ENCODE results near the gene NPC1.

NPC1 gene

DNA sequence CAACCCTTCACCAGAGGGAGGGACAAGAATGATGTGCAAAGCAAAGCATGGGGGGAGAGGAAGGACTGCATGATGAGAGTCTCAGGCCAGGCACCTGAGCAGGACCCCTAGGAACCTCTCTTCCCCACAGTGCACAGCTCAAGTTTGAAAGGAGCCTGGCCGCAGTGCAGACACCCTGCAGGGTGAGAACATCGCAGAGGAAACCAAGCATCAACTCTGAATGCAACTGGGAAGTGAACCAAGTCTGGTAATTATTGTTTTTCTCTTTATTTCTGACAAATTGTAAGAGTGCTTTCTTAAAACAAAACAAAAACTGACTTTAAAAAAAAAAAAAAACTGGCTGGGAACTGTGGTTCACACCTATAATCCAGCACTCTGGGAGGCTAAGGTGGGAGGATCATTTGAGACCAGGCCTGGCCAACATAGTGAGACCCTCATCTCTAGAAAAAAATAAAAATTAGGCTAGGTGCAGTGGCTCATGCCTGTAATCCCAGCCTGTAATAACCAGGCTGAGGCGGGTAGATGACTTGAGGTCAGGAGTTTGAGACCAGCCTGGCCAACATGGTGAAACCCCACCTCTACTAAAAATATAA is 15.3 kb downstream of the NPC1 start:
- TF ChIP-seq POLR2AphosphoS5 (IDR thresholded peaks at IDR 0.05; ENCODE audit: low read depth, low read length) = no peak
- no peak for TF ChIP-seq TAF1 (IDR thresholded peaks at IDR 0.05; ENCODE audit: borderline replicate concordance, insufficient read depth, low read length)
- TF ChIP-seq FOXP2 (optimal IDR thresholded peaks at IDR 0.05; ENCODE audit: borderline replicate concordance, extremely low read depth, extremely low read length, insufficient read depth) = no peak
- no peak for TF ChIP-seq SIN3A (IDR thresholded peaks at IDR 0.05; ENCODE audit: borderline replicate concordance, insufficient read depth, low read length)
- TF ChIP-seq, protein P1, sequence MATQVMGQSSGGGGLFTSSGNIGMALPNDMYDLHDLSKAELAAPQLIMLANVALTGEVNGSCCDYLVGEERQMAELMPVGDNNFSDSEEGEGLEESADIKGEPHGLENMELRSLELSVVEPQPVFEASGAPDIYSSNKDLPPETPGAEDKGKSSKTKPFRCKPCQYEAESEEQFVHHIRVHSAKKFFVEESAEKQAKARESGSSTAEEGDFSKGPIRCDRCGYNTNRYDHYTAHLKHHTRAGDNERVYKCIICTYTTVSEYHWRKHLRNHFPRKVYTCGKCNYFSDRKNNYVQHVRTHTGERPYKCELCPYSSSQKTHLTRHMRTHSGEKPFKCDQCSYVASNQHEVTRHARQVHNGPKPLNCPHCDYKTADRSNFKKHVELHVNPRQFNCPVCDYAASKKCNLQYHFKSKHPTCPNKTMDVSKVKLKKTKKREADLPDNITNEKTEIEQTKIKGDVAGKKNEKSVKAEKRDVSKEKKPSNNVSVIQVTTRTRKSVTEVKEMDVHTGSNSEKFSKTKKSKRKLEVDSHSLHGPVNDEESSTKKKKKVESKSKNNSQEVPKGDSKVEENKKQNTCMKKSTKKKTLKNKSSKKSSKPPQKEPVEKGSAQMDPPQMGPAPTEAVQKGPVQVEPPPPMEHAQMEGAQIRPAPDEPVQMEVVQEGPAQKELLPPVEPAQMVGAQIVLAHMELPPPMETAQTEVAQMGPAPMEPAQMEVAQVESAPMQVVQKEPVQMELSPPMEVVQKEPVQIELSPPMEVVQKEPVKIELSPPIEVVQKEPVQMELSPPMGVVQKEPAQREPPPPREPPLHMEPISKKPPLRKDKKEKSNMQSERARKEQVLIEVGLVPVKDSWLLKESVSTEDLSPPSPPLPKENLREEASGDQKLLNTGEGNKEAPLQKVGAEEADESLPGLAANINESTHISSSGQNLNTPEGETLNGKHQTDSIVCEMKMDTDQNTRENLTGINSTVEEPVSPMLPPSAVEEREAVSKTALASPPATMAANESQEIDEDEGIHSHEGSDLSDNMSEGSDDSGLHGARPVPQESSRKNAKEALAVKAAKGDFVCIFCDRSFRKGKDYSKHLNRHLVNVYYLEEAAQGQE (IDR thresholded peaks at IDR 0.05; ENCODE audit: insufficient read depth in 1 of 2, low read depth in 2 of 2, low read length in 2 of 2) = no peak

DNA sequence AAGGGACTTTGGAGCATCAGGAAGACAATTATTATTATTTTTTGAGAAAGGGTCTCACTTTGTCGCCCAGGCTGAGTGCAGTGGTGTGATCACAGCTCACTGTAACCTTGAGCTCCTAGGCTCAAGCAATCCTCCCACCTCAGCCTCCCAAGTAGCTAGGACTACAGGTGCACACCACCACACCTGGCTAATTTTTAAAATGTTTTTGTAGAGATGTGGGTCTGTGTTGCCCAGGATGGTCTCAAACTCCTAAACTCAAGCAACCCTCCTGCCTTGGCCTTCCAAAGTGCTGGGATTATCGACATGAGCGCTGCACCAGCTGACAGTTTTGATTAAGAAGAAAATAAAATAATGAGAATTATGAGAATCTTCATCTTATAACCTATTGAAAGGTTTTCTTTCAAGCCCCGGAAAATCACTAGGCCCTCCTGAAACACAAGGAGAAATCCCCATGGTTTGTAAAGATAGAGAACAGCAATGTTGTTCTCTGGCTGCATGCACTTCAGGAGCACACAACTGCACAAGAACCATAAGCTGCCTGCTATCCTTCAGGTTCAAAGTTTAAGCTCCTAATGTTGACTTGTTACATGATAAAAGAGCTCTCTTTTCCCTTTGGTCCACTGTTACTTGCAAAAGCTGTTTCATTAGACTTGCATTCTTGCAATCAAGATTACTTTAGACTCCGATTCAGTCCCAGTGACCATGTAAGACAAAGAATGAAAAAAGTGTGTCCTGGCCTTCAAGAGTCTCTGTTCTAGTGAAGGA is 16.8 kb downstream of the NPC1 start:
- no peak for TF ChIP-seq FOXP2 (optimal IDR thresholded peaks at IDR 0.05; ENCODE audit: borderline replicate concordance, extremely low read depth, extremely low read length, insufficient read depth)
- TF ChIP-seq, protein P1 (IDR thresholded peaks at IDR 0.05; ENCODE audit: insufficient read depth in 1 of 2, low read depth in 2 of 2, low read length in 2 of 2) = no peak
- TF ChIP-seq TAF1 (IDR thresholded peaks at IDR 0.05; ENCODE audit: borderline replicate concordance, insufficient read depth, low read length) = no peak
- TF ChIP-seq SIN3A (IDR thresholded peaks at IDR 0.05; ENCODE audit: borderline replicate concordance, insufficient read depth, low read length) = no peak
- no peak for TF ChIP-seq POLR2AphosphoS5 (IDR thresholded peaks at IDR 0.05; ENCODE audit: low read depth, low read length)

GRCh38 chr18:23568281-23569138 is 17.8 kb downstream of the NPC1 start:
- TF ChIP-seq POLR2AphosphoS5 (IDR thresholded peaks at IDR 0.05; ENCODE audit: low read depth, low read length) = no peak
- TF ChIP-seq SIN3A (IDR thresholded peaks at IDR 0.05; ENCODE audit: borderline replicate concordance, insufficient read depth, low read length) = no peak
- TF ChIP-seq TAF1 (IDR thresholded peaks at IDR 0.05; ENCODE audit: borderline replicate concordance, insufficient read depth, low read length) = no peak
- TF ChIP-seq FOXP2 (optimal IDR thresholded peaks at IDR 0.05; ENCODE audit: borderline replicate concordance, extremely low read depth, extremely low read length, insufficient read depth) = no peak
- TF ChIP-seq, protein P1 (IDR thresholded peaks at IDR 0.05; ENCODE audit: insufficient read depth in 1 of 2, low read depth in 2 of 2, low read length in 2 of 2) = no peak

- TF ChIP-seq SIN3A (IDR thresholded peaks at IDR 0.05; ENCODE audit: borderline replicate concordance, insufficient read depth, low read length) (no peak), TAF1 (IDR thresholded peaks at IDR 0.05; ENCODE audit: borderline replicate concordance, insufficient read depth, low read length) (no peak), FOXP2 (optimal IDR thresholded peaks at IDR 0.05; ENCODE audit: borderline replicate concordance, extremely low read depth, extremely low read length, insufficient read depth) (no peak), POLR2AphosphoS5 (IDR thresholded peaks at IDR 0.05; ENCODE audit: low read depth, low read length) (no peak)
- TF ChIP-seq, protein P1 (IDR thresholded peaks at IDR 0.05; ENCODE audit: insufficient read depth in 1 of 2, low read depth in 2 of 2, low read length in 2 of 2) = no peak
Observed at GRCh38 chr18:23567671-23568070, 18.6 kb downstream of the NPC1 start.

All from PFSK-1 (cell line).